Testis (tissue), 3 donors: ENCODE measurements around the gene CLCF1. TPM values are rescaled to one million over a fixed set of nuclear protein-coding genes. Genes with fewer than 3 reads are reported as not detected.

Experiments
- DNase-seq: peaks from one replicate; pipeline ENCODE4 v3.0.0-alpha.2; 2019
- H3K27ac ChIP-seq, 2 donors: fragments of 200-600 bp; sonication (generic); one replicate each; pipeline ENCODE4 v1.5.1; 2019
- H3K27me3 ChIP-seq: fragments of 200-600 bp; sonication (generic); one replicate; pipeline ENCODE4 v1.5.1; 2019
- H3K36me3 ChIP-seq: fragments of 200-600 bp; sonication (generic); one replicate; pipeline ENCODE4 v1.5.1; 2017; ENCODE audit warnings: low read depth; ENCODE audit errors: missing control alignments
- H3K4me1 ChIP-seq: fragments of 200-600 bp; sonication (generic); one replicate; pipeline ENCODE4 v1.5.1; 2019
- H3K4me3 ChIP-seq, 2 donors: fragments of 200-600 bp; sonication (generic); one replicate each; pipeline ENCODE4 v1.5.1; 2017 to 2019
- H3K9me3 ChIP-seq: fragments of 200-600 bp; sonication (generic); one replicate; pipeline ENCODE4 v1.5.1; 2017
- CTCF ChIP-seq, 3 experiments: fragments of 450-650 bp in 2 of 3; fragments of 200-600 bp in 1 of 3; sonication (generic) in 1 of 3; IDR thresholded peaks; one replicate each; pipeline ENCODE4 v1.5.1; 2016 to 2019; ENCODE audit warnings: antibody characterized with exemption in 3 of 3, mild to moderate bottlenecking in 2 of 3, moderate library complexity in 1 of 3
- POLR2A ChIP-seq: fragments of 450-650 bp; IDR thresholded peaks from one replicate; pipeline ENCODE4 v1.6.1; 2017; ENCODE audit warnings: antibody characterized with exemption, mild to moderate bottlenecking, moderate library complexity
- WGBS, 2 donors: methylation state at CpG; one replicate each; pipeline ENCODE4 v1.1.5; 2018; 5-methylcytosine and 5-hydroxymethylcytosine counted together
- intact Hi-C: fragments of 100-400 bp; cut with DNase I; formaldehyde crosslinking; loops from one replicate; pipeline ENCODE4 v1.15.1; 2023; ENCODE audit warnings: low total_unique reads
- polyA plus RNA-seq: library from polyadenylated mRNA; stranded (reverse); fragments of 350-450 nt; fragmentation: Illumina TruSeq; extraction: RNeasy Lipid Tissue Mini Kit (QIAGEN cat#74804); gene quantifications from one replicate; pipeline ENCODE4 v1.2.3, GENCODE V29; 2014; ENCODE audit warnings: low read depth, low replicate concordance; ENCODE audit not compliant: insufficient read depth
- total RNA-seq, 2 donors: library from RNA; depleted of rRNA; stranded (reverse); fragments of >200 nt; gene quantifications; one replicate each; pipeline ENCODE4 v1.2.3, GENCODE V29; 2016

CLCF1 gene
- total and polyA plus RNA-seq, 3 donors from 2014 or later: 2.7 to 6.8 (median 3.7) TPM

GRCh38 chr11:67354075-67355022 lies 19.0 kb downstream of the CLCF1 start:
- Histone ChIP-seq H3K9me3 (no peaks in the 10 kb centered on the region), H3K27ac (peak overlapping the region; percentile 95 to 97), H3K4me3 (peak overlapping the region in 1 of 2 donors; percentile 78), H3K4me1 (peaks cover 43% of the 10 kb centered on the region), H3K27me3 (no peaks in the 10 kb centered on the region), H3K36me3 (no peaks in the 10 kb centered on the region)
- 3 to 13% methylated on average over 5 to 8 of the region's 8 CpGs for WGBS, 2 donors
- DNase-seq: peak; percentile 75
- TF ChIP-seq CTCF (IDR thresholded peaks at IDR 0.05): peak in 1 of 3 experiments; percentile 6
- no peak for TF ChIP-seq POLR2A
- intact Hi-C loops: loop anchor here (5.0 kb wide), 1 partner anchor 33 kb away; no protein-coding TSS in a partner anchor

DNA sequence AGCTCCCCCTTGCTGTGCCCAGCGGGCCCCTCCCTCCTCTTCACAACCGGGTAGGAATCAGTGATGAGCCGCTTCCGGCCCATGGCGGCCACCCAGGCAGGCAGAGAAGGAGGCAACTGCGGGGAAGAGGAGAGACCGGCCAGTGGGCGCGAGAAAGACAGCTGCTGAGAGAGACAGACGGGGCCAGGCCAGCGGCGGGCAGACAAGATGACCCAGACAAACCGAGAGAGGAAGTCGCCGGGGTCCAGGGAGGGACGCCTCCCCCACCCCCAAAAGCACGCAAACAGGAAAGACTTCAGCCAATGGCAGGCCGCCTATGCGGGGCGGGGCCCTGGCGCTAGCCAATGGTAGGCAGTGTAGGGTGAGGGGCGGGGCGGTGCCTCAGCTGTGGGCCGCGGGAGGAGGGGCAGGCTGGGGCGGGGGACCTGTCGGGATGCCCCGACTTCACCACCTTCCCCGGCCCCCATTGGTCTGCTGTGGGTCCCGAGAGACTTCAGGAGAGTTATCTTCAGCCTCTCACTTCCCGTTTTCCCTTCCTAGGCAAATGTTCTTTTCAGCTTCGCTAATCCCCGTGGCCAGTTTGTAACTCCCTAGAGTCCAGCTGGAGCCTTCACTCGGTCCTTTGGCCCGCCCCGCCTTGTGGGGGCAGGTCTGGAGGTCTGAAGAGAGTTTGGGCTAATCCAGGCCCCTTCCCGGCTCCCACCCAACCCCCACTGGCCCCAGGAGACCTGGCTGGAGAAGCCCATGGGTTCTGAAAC lies 19.9 kb downstream of the CLCF1 start, which contains the start of gene POLD4:
Gene POLD4 (minus strand): TSS at position 230 of the 758 bp plus-strand sequence. CDS start 147 bp downstream, at position 83.
- 0 to 1% methylated on average over 27 to 36 of the region's 37 CpGs for WGBS, 2 donors

GRCh38 chr11:67352546-67353316 lies 20.7 kb downstream of the CLCF1 start:
- DNase-seq: no peak

More for the DNA sequence above, 19.9 kb downstream of the CLCF1 start, which contains the start of gene POLD4:
- peaks cover 43% of the 10 kb centered on the region for H3K4me1 ChIP-seq
- peak within 1 kb of the TSS; percentile 72 to 78 for H3K4me3 ChIP-seq
- intact Hi-C loops: loop anchor here (5.0 kb wide), 1 partner anchor 34 kb away; no protein-coding TSS in a partner anchor
- peak; percentile 52 for TF ChIP-seq POLR2A
- TF ChIP-seq CTCF (IDR thresholded peaks at IDR 0.05): no peak
- peak within 1 kb of the TSS; percentile 95 to 97 for H3K27ac ChIP-seq
- H3K27me3 ChIP-seq: no peaks in the 10 kb centered on the region
- DNase-seq: peak; percentile 99
- H3K9me3 ChIP-seq: no peaks in the 10 kb centered on the region
- H3K36me3 ChIP-seq: no peaks in the 10 kb centered on the region

More at GRCh38 chr11:67352546-67353316, 20.7 kb downstream of the CLCF1 start:
- TF ChIP-seq CTCF (IDR thresholded peaks at IDR 0.05) (no peak), POLR2A (no peak)
- no peaks in the 10 kb centered on the region for H3K36me3 ChIP-seq
- H3K4me3 ChIP-seq: peak overlapping the region; percentile 72 to 78
- peak overlapping the region; percentile 95 to 97 for H3K27ac ChIP-seq
- 5 to 7% methylated on average over 25 of the region's 25 CpGs for WGBS, 2 donors
- intact Hi-C loops: loop anchor here (5.0 kb wide), 1 partner anchor 35 kb away; no protein-coding TSS in a partner anchor
- no peaks in the 10 kb centered on the region for H3K9me3 ChIP-seq
- H3K27me3 ChIP-seq: no peaks in the 10 kb centered on the region
- peaks cover 43% of the 10 kb centered on the region for H3K4me1 ChIP-seq
